Stomach (tissue), 9 donors: Measurements from ENCODE around the gene AKT1. TPM values are rescaled to one million over a fixed set of nuclear protein-coding genes. Genes with fewer than 3 reads are reported as not detected.

Source experiments
- DNase-seq, 2 donors: peaks; one replicate each; pipeline versions ENCODE4 v3.0.0 to v3.0.0-alpha.2; 2013 to 2019
- H3K27ac ChIP-seq, 5 donors: fragments of 200-600 bp in 4 of 5; sonication (generic) in 4 of 5; one replicate each; pipeline ENCODE4 v1.5.1; 2013 to 2019; ENCODE audit warnings: mild to moderate bottlenecking in 1 of 5, moderate library complexity in 1 of 5
- H3K27me3 ChIP-seq, 3 donors: fragments of 200-600 bp; sonication (generic); one replicate each; pipeline ENCODE4 v1.5.1; 2017 to 2019; ENCODE audit warnings: mixed run types in 1 of 3
- H3K36me3 ChIP-seq, 4 donors: fragments of 200-600 bp; sonication (generic); 1 replicate in 3 of 4; 2 replicates in 1 of 4; pipeline ENCODE4 v1.5.1; 2016 to 2019
- H3K4me1 ChIP-seq, 4 donors: fragments of 200-600 bp; sonication (generic); one replicate each; pipeline ENCODE4 v1.5.1; 2016 to 2019
- H3K4me3 ChIP-seq, 4 donors: fragments of 200-600 bp; sonication (generic) in 3 of 4; one replicate each; pipeline ENCODE4 v1.5.1; 2016 to 2019; ENCODE audit warnings: mild to moderate bottlenecking in 1 of 4
- H3K9me3 ChIP-seq, 4 donors: fragments of 200-600 bp; sonication (generic); one replicate each; pipeline ENCODE4 v1.5.1; 2016 to 2019
- EP300 ChIP-seq: sonication (generic); formaldehyde crosslinking; IDR thresholded peaks from one replicate; pipeline ENCODE4 v1.6.1; 2017; ENCODE audit warnings: antibody characterized with exemption
- POLR2A ChIP-seq, 4 donors: fragments of 450-650 bp; IDR thresholded peaks; one replicate each; pipeline ENCODE4 v1.6.1; 2016; ENCODE audit warnings: antibody characterized with exemption in 4 of 4, control low read depth in 2 of 4, mild to moderate bottlenecking in 1 of 4, moderate library complexity in 1 of 4
- POLR2AphosphoS5 ChIP-seq, 3 donors: sonication (generic); formaldehyde crosslinking; IDR thresholded peaks; one replicate each; pipeline ENCODE4 v1.6.1; 2016; ENCODE audit warnings: antibody characterized with exemption in 3 of 3
- WGBS, 5 donors: extraction: QIAGEN DNeasy Blood & Tissue Kit in 3 of 5; methylation state at CpG; one replicate each; pipeline versions ENCODE4 v1.1.5 to v1.1.7; 2013 to 2018; 5-methylcytosine and 5-hydroxymethylcytosine counted together
- intact Hi-C: fragments of 100-400 bp; cut with DNase I; formaldehyde crosslinking; loops from one replicate; pipeline ENCODE4 v1.15.1; 2023; ENCODE audit warnings: low total_unique reads
- polyA plus RNA-seq, 3 donors: library from polyadenylated mRNA; stranded (reverse); fragments of 200-250 nt; gene quantifications; one replicate each; pipeline ENCODE4 v1.2.3, GENCODE V29; 2013
- total RNA-seq, 5 donors: library from RNA; depleted of rRNA; stranded (reverse); fragments of >200 nt; gene quantifications; one replicate each; pipeline versions ENCODE4 v1.1.0 to v1.2.3, GENCODE V29; 2014 to 2016
- TF ChIP-seq, protein P1 (sequence below), 7 experiments: fragments of 450-650 bp in 4 of 7; fragments of 200-600 bp in 3 of 7; sonication (generic) in 3 of 7; IDR thresholded peaks; one replicate each; pipeline ENCODE4 v1.5.1; 2016 to 2019; ENCODE audit warnings: antibody characterized with exemption in 7 of 7, control low read depth in 2 of 7, mild to moderate bottlenecking in 1 of 7
- donor health status: healthy with polysubstance abuse.
- donor health status: Bipolar disorder and iron deficiency.
- donor health status: healthy.

Gene AKT1
- total and polyA plus RNA-seq, 8 donors: 85.2 to 292 (median 113) TPM

DNA sequence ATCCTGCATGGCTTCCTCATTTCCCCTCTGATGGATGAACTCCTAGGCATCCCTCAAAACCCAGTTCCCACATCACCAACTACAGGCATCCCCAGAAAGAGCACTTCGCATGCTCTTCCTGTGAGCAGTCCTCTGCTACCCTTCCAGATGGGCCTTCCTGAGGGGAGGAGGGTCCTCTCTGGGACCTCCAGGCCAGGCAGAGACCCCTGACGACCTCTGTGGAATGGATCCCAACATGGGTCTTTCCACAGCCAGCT, 1.9 kb downstream of the AKT1 start:
- 54 to 86% (median 72%) methylated on average over 2 of the region's 2 CpGs for WGBS, 5 donors
- H3K36me3 ChIP-seq: peaks cover 23 to 40% (median 39%) of the 10 kb centered on the region in 4 donors
- no peak for DNase-seq

DNA sequence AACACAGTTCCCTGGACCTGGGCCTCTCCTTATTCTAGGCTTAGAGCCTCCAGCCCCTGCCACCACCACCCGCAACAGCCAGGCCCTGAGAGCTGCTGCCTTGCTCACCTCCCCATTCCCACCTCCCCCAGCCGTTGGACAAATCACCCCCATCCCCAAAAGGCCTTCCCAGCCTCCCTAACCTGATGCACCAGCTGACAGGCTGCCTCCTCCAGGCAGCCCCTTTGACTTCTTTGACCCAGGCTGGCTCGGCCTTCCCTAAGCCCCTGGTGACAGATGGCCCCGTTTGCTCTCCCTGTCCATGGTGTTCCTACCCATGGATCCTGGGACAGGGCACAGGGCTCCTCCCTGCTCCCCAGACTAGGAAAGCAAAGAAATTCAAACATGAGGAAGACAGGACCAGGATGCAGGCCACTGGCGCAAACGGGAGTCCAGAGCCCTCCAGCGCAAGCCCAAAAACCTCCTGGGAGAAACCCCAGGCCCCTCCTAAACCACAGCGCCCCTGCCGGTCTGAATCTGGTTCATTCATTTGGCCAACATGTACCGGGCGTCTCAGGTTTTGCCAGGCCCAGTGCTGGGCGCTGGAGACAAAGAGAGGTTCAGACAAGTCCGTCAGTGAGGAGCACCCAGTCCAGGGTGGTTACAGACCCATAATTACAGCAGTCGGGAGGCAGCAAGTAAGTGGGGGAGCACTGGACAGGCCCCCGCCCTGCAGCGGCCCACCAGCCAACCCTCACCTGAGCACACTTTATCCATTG, 2.4 kb downstream of the AKT1 start:
- Histone ChIP-seq H3K4me3 (peak overlapping the region in 3 of 4 donors; percentile 77 to 96 (median 87)), H3K36me3 (peaks cover 23 to 45% (median 44%) of the 10 kb centered on the region in 4 donors), H3K9me3 (no peaks in the 10 kb centered on the region), H3K4me1 (peaks cover 73 to 91% (median 89%) of the 10 kb centered on the region in 4 donors), H3K27ac (peak overlapping the region; percentile 59 to 95 (median 73)), H3K27me3 (no peaks in the 10 kb centered on the region)
- no peak for DNase-seq
- intact Hi-C loops: no loop called here
- TF ChIP-seq POLR2AphosphoS5 (IDR thresholded peaks at IDR 0.05): no peak
- TF ChIP-seq, protein P1, sequence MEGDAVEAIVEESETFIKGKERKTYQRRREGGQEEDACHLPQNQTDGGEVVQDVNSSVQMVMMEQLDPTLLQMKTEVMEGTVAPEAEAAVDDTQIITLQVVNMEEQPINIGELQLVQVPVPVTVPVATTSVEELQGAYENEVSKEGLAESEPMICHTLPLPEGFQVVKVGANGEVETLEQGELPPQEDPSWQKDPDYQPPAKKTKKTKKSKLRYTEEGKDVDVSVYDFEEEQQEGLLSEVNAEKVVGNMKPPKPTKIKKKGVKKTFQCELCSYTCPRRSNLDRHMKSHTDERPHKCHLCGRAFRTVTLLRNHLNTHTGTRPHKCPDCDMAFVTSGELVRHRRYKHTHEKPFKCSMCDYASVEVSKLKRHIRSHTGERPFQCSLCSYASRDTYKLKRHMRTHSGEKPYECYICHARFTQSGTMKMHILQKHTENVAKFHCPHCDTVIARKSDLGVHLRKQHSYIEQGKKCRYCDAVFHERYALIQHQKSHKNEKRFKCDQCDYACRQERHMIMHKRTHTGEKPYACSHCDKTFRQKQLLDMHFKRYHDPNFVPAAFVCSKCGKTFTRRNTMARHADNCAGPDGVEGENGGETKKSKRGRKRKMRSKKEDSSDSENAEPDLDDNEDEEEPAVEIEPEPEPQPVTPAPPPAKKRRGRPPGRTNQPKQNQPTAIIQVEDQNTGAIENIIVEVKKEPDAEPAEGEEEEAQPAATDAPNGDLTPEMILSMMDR (IDR thresholded peaks at IDR 0.05): no peak
- TF ChIP-seq POLR2A (IDR thresholded peaks at IDR 0.05): no peak
- no peak for TF ChIP-seq EP300
- 59 to 81% (median 73%) methylated on average over 11 to 16 of the region's 16 CpGs for WGBS, 5 donors

More for the DNA sequence above, 1.9 kb downstream of the AKT1 start:
- Histone ChIP-seq H3K4me1 (peaks cover 68 to 91% (median 85%) of the 10 kb centered on the region in 4 donors), H3K27ac (peak overlapping the region in 4 of 5 donors; percentile 14 to 95 (median 88)), H3K27me3 (no peaks in the 10 kb centered on the region), H3K4me3 (peak overlapping the region; percentile 77 to 96 (median 86)), H3K9me3 (no peaks in the 10 kb centered on the region)
- intact Hi-C loops: no loop called here
- TF ChIP-seq, protein P1 (IDR thresholded peaks at IDR 0.05): no peak
- TF ChIP-seq EP300 (no peak), POLR2AphosphoS5 (IDR thresholded peaks at IDR 0.05) (no peak), POLR2A (IDR thresholded peaks at IDR 0.05) (no peak)

DNA sequence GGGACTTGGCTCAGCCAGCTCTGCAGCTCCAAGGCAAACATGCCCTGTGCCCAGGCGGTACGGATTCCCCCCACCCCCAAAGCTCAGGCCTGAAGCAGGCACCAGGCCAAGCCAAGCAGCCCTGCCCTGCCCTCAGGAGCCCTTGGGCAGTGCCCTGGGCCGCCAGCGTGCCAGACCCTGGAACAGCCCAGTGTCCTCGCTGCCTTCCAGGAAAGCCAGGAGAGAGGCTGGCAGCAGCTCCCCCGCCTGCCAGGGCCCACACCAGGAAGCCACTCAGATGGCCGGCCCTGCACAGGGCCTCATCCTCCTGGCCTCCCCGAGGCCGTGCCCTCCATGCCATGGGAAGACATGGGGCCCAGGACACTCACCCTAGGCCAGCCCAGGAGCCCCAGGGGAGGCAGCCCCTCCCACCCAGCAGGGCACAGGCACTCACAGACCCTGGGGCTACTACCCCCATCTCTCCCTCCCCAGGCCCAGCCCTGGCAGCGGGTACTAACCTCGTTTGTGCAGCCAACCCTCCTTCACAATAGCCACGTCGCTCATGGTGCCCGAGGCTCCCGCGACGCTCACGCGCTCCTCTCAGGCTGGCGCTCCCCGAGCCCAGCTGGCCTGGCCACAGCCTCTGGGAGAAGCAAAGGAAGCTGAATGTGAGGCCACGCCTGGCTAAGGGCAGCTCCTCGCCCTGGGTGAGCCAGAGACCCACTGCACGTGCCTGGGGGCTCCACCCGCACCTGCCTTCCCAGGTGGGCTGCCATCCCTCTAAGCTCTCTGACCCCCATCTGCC, 3.3 kb downstream of the AKT1 start:
- H3K4me3 ChIP-seq: peak overlapping the region in 1 of 4 donors; percentile 77
- intact Hi-C loops: no loop called here
- 36 to 62% (median 50%) methylated on average over 17 to 25 of the region's 25 CpGs for WGBS, 5 donors
- H3K27me3 ChIP-seq: no peaks in the 10 kb centered on the region
- peak in 1 of 2 donors; percentile 90 for DNase-seq
- H3K27ac ChIP-seq: peak overlapping the region; percentile 59 to 95 (median 73)
- peaks cover 23 to 53% (median 52%) of the 10 kb centered on the region in 4 donors for H3K36me3 ChIP-seq
- peaks cover 73 to 91% (median 89%) of the 10 kb centered on the region in 4 donors for H3K4me1 ChIP-seq
- no peaks in the 10 kb centered on the region for H3K9me3 ChIP-seq
- TF ChIP-seq POLR2AphosphoS5 (IDR thresholded peaks at IDR 0.05): peak in 1 of 3 donors; percentile 75
- TF ChIP-seq, protein P1 (IDR thresholded peaks at IDR 0.05): no peak

DNA sequence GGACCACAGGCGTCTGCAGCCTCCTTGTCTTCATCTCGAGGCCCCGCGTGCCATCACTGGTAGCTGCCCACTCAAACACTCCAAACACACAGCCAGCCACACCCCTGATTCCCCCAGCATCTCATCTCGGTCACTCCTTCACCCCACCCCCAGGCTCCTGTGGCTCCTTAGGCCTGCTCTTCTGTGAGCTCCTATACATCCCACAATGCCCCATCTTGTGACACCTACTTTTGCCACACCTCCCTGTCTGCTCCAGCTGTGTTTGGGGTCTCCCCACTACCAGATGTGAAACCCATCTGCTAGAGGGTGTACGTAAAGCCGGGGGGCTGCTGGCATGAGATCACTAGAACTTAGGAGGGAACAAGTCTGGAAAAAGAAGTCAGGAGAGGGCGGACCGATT, 4.1 kb downstream of the AKT1 start:
- Histone ChIP-seq H3K4me3 (no peak overlapping the region), H3K4me1 (peaks cover 82 to 92% (median 91%) of the 10 kb centered on the region in 4 donors), H3K27me3 (no peaks in the 10 kb centered on the region), H3K36me3 (peaks cover 23 to 60% (median 54%) of the 10 kb centered on the region in 4 donors), H3K9me3 (no peaks in the 10 kb centered on the region), H3K27ac (peak overlapping the region in 3 of 5 donors; percentile 62 to 95 (median 88))
- TF ChIP-seq, protein P1 (IDR thresholded peaks at IDR 0.05): no peak
- TF ChIP-seq POLR2AphosphoS5 (IDR thresholded peaks at IDR 0.05) (no peak), POLR2A (IDR thresholded peaks at IDR 0.05) (no peak)
- 85 to 92% (median 90%) methylated on average over 7 to 9 of the region's 9 CpGs for WGBS, 5 donors
- DNase-seq: no peak
- intact Hi-C loops: no loop called here
